H9 (cell line): ENCODE results near the gene UBE2E3. TPM values are rescaled to one million over a fixed set of nuclear protein-coding genes. Genes with fewer than 3 reads are reported as not detected.

Source experiments
- DNase-seq: peaks from one replicate; pipeline ENCODE4 v3.0.0-alpha.2; 2017
- H2AFZ ChIP-seq: one replicate; pipeline ENCODE4 v1.6.1; 2013; ENCODE audit warnings: mild to moderate bottlenecking, low read length, control low read depth, moderate library complexity
- H2AK5ac ChIP-seq: 2 replicates; pipeline ENCODE4 v1.6.1; 2013; ENCODE audit warnings: low read length, control low read depth, mixed read lengths; ENCODE audit not compliant: insufficient read length
- H2BK120ac ChIP-seq: one replicate; pipeline ENCODE4 v1.6.1; 2013; ENCODE audit warnings: low read depth, mild to moderate bottlenecking, low read length, control low read depth, inconsistent platforms; ENCODE audit not compliant: poor library complexity, severe bottlenecking
- H2BK12ac ChIP-seq: 2 replicates; pipeline ENCODE4 v1.6.1; 2013; ENCODE audit warnings: low read length, control low read depth, mixed read lengths, low read depth; ENCODE audit not compliant: insufficient read length
- H2BK15ac ChIP-seq: 2 replicates; pipeline ENCODE4 v1.6.1; 2013; ENCODE audit warnings: low read depth, low read length, control low read depth
- H2BK20ac ChIP-seq: one replicate; pipeline ENCODE4 v1.6.1; 2013; ENCODE audit warnings: low read depth, mild to moderate bottlenecking, low read length, control low read depth, inconsistent platforms; ENCODE audit not compliant: poor library complexity, severe bottlenecking
- H2BK5ac ChIP-seq: 2 replicates; pipeline ENCODE4 v1.6.1; 2013; ENCODE audit warnings: low read length, control low read depth, mixed read lengths; ENCODE audit not compliant: insufficient read length
- H3K14ac ChIP-seq: 2 replicates; pipeline ENCODE4 v1.6.1; 2013; ENCODE audit warnings: low read length, control low read depth; ENCODE audit not compliant: insufficient read depth
- H3K18ac ChIP-seq: 2 replicates; pipeline ENCODE4 v1.6.1; 2013; ENCODE audit warnings: low read depth, mild to moderate bottlenecking, mixed read lengths, low read length, control low read depth; ENCODE audit not compliant: insufficient read length
- H3K23ac ChIP-seq: 2 replicates; pipeline ENCODE4 v1.6.1; 2013; ENCODE audit warnings: low read length, control low read depth, mixed read lengths, low read depth; ENCODE audit not compliant: insufficient read length
- H3K23me2 ChIP-seq: 2 replicates; pipeline ENCODE4 v1.6.1; 2013; ENCODE audit warnings: low read depth, mild to moderate bottlenecking, mixed read lengths, low read length, control low read depth; ENCODE audit not compliant: insufficient read length, poor library complexity, severe bottlenecking
- H3K27ac ChIP-seq: 2 replicates; pipeline ENCODE4 v1.5.1; 2013; ENCODE audit warnings: low read length, control low read depth, mixed read lengths, low read depth; ENCODE audit not compliant: insufficient read length
- H3K27me3 ChIP-seq: 2 replicates; pipeline ENCODE4 v1.6.1; 2013; ENCODE audit warnings: low read length, control low read depth, inconsistent platforms; ENCODE audit not compliant: insufficient read depth
- H3K4ac ChIP-seq: 2 replicates; pipeline ENCODE4 v1.6.1; 2013; ENCODE audit warnings: low read depth, mild to moderate bottlenecking, control low read depth, inconsistent platforms, low read length, moderate library complexity
- H3K4me1 ChIP-seq: 2 replicates; pipeline ENCODE4 v1.6.1; 2013; ENCODE audit warnings: low read length, control low read depth, inconsistent platforms; ENCODE audit not compliant: insufficient read depth
- H3K4me2 ChIP-seq: 2 replicates; pipeline ENCODE4 v1.6.1; 2013; ENCODE audit warnings: low read length, control low read depth, mixed read lengths; ENCODE audit not compliant: insufficient read length, insufficient read depth
- H3K56ac ChIP-seq: 2 replicates; pipeline ENCODE4 v1.6.1; 2013; ENCODE audit warnings: low read depth, mild to moderate bottlenecking, mixed read lengths, low read length, control low read depth; ENCODE audit not compliant: insufficient read length
- H3K79me1 ChIP-seq: 2 replicates; pipeline ENCODE4 v1.6.1; 2013; ENCODE audit warnings: low read depth, mild to moderate bottlenecking, moderate library complexity, low read length, control low read depth, inconsistent platforms; ENCODE audit not compliant: insufficient read depth, poor library complexity, severe bottlenecking
- H3K79me2 ChIP-seq: 2 replicates; pipeline ENCODE4 v1.6.1; 2013; ENCODE audit warnings: low read length, control low read depth, inconsistent platforms; ENCODE audit not compliant: insufficient read depth
- H3K9ac ChIP-seq: 2 replicates; pipeline ENCODE4 v1.6.1; 2013; ENCODE audit warnings: low read length, control low read depth, mixed read lengths; ENCODE audit not compliant: insufficient read length; ENCODE audit errors: extremely low read depth
- H3K9me3 ChIP-seq: one replicate; pipeline ENCODE4 v1.6.1; 2013; ENCODE audit warnings: low read depth, low read length, inconsistent platforms; ENCODE audit not compliant: control insufficient read depth
- H3T11ph ChIP-seq: one replicate; pipeline ENCODE4 v1.6.1; 2013; ENCODE audit warnings: mild to moderate bottlenecking, low read length, control low read depth, inconsistent platforms
- H4K20me1 ChIP-seq: one replicate; pipeline ENCODE4 v1.6.1; 2013; ENCODE audit not compliant: control insufficient read depth, insufficient read length, insufficient read depth
- H4K5ac ChIP-seq: 2 replicates; pipeline ENCODE4 v1.6.1; 2013; ENCODE audit warnings: low read depth, mild to moderate bottlenecking, mixed read lengths, low read length, control low read depth; ENCODE audit not compliant: insufficient read length
- H4K8ac ChIP-seq: replicated peaks from 2 replicates; pipeline ENCODE4 v1.6.1; 2013; ENCODE audit warnings: low read length, control low read depth, mixed read lengths, low read depth; ENCODE audit not compliant: insufficient read length
- H4K91ac ChIP-seq: 2 replicates; pipeline ENCODE4 v1.6.1; 2013; ENCODE audit warnings: low read depth, mild to moderate bottlenecking, moderate library complexity, mixed read lengths, low read length, control low read depth; ENCODE audit not compliant: insufficient read length
- H3K27ac Mint-ChIP-seq, 3 experiments: 2 replicates in 2 of 3; 3 replicates in 1 of 3; pipeline ENCODE4 v1.8.0; 2020 to 2021; ENCODE audit warnings: mixed read lengths in 3 of 3, mild to moderate bottlenecking in 1 of 3, moderate library complexity in 1 of 3
- H3K27me3 Mint-ChIP-seq: 2 replicates; pipeline ENCODE4 v1.8.0; 2021; ENCODE audit warnings: low read depth, mild to moderate bottlenecking, moderate library complexity, mixed read lengths
- H3K36me3 Mint-ChIP-seq, 3 experiments: 2 replicates in 2 of 3; 3 replicates in 1 of 3; pipeline ENCODE4 v1.8.0; 2020 to 2021; ENCODE audit warnings: low read depth in 3 of 3, mixed read lengths in 3 of 3; ENCODE audit not compliant: insufficient read depth in 1 of 3
- H3K4me1 Mint-ChIP-seq, 2 experiments: 2 replicates each; pipeline ENCODE4 v1.8.0; 2020; ENCODE audit warnings: mixed read lengths in 2 of 2
- H3K4me3 Mint-ChIP-seq, 2 experiments: 2 replicates in 1 of 2; 3 replicates in 1 of 2; pipeline ENCODE4 v1.8.0; 2020 to 2021; ENCODE audit warnings: mild to moderate bottlenecking in 2 of 2, mixed read lengths in 2 of 2, moderate library complexity in 1 of 2
- H3K9me3 Mint-ChIP-seq, 2 experiments: 2 replicates in 1 of 2; 3 replicates in 1 of 2; pipeline ENCODE4 v1.8.0; 2020; ENCODE audit warnings: mild to moderate bottlenecking in 2 of 2, mixed read lengths in 2 of 2, moderate library complexity in 1 of 2
- WGBS: extraction: QIAGEN DNeasy Blood & Tissue Kit; methylation state at CpG from one replicate; pipeline ENCODE4 v1.1.7; 2013; ENCODE audit warnings: missing lambda C conversion rate, low lambda C conversion rate, mixed read lengths; ENCODE audit not compliant: insufficient read length; ENCODE audit errors: extremely low coverage; 5-methylcytosine and 5-hydroxymethylcytosine counted together
- total RNA-seq: library from RNA; stranded (reverse); gene quantifications from 2 replicates; pipeline ENCODE4 v1.2.1, GENCODE V29; 2021
- TF ChIP-seq, protein P1 (sequence below): fragments of 200-600 bp; sonication (generic); conservative IDR thresholded peaks from 3 replicates; pipeline ENCODE4 v1.8.0; 2021; ENCODE audit warnings: antibody characterized with exemption, mild to moderate bottlenecking

The UBE2E3 gene
- total RNA-seq, 1 experiment from 2014 or later = 89.1 TPM

- no peak overlapping the region for H2AFZ ChIP-seq
- no peaks in the 10 kb centered on the region for H3K27me3 ChIP-seq
- no peaks in the 10 kb centered on the region for H3K79me1 ChIP-seq
- H3K14ac ChIP-seq = no peak overlapping the region
- Mint-ChIP-seq H3K4me3 (no peak overlapping the region), H3K27ac (no peak overlapping the region), H3K4me1 (no peaks in the 10 kb centered on the region), H3K9me3 (no peaks in the 10 kb centered on the region), H3K36me3 (no peaks in the 10 kb centered on the region), H3K27me3 (no peaks in the 10 kb centered on the region)
- H3K9me3 ChIP-seq = no peaks in the 10 kb centered on the region
- no peaks in the 10 kb centered on the region for H4K20me1 ChIP-seq
- no peak overlapping the region for H3K4ac ChIP-seq
- no peak overlapping the region for H2BK120ac ChIP-seq
- H3K9ac ChIP-seq = no peak overlapping the region
- no peak overlapping the region for H3K18ac ChIP-seq
- H2BK15ac ChIP-seq = no peak overlapping the region
- no peak overlapping the region for H3K27ac ChIP-seq
- H3K23me2 ChIP-seq = no peaks in the 10 kb centered on the region
- H2BK5ac ChIP-seq = no peak overlapping the region
- H3K4me2 ChIP-seq = no peak overlapping the region
- no peak overlapping the region for H2BK12ac ChIP-seq
- no peak overlapping the region for H4K91ac ChIP-seq
- H2BK20ac ChIP-seq = no peak overlapping the region
- TF ChIP-seq, protein P1, sequence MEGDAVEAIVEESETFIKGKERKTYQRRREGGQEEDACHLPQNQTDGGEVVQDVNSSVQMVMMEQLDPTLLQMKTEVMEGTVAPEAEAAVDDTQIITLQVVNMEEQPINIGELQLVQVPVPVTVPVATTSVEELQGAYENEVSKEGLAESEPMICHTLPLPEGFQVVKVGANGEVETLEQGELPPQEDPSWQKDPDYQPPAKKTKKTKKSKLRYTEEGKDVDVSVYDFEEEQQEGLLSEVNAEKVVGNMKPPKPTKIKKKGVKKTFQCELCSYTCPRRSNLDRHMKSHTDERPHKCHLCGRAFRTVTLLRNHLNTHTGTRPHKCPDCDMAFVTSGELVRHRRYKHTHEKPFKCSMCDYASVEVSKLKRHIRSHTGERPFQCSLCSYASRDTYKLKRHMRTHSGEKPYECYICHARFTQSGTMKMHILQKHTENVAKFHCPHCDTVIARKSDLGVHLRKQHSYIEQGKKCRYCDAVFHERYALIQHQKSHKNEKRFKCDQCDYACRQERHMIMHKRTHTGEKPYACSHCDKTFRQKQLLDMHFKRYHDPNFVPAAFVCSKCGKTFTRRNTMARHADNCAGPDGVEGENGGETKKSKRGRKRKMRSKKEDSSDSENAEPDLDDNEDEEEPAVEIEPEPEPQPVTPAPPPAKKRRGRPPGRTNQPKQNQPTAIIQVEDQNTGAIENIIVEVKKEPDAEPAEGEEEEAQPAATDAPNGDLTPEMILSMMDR = no peak
- H3T11ph ChIP-seq = no peak overlapping the region
- no peak overlapping the region for H2AK5ac ChIP-seq
- no peak for DNase-seq
- WGBS = no CpG with 5 or more reads among the region's 1 CpG
- H3K56ac ChIP-seq = no peak overlapping the region
- no peak overlapping the region for H3K23ac ChIP-seq
- H3K79me2 ChIP-seq = no peaks in the 10 kb centered on the region
- no peak overlapping the region for H4K8ac ChIP-seq
- H3K4me1 ChIP-seq = no peaks in the 10 kb centered on the region
- no peak overlapping the region for H4K5ac ChIP-seq
These were observed 11.3 kb upstream of the UBE2E3 start for GRCh38 chr2:180969124-180969523.
